Suprapubic skin (tissue), 4 donors: ENCODE results near the gene MLLT10.

Source experiments
- EP300 ChIP-seq: sonication (generic); formaldehyde crosslinking; IDR thresholded peaks from one replicate; pipeline ENCODE4 v1.6.1; 2017; ENCODE audit warnings: antibody characterized with exemption
- POLR2A ChIP-seq, 2 donors: fragments of 450-650 bp; IDR thresholded peaks; one replicate each; pipeline ENCODE4 v1.6.1; 2017; ENCODE audit warnings: antibody characterized with exemption in 2 of 2, mild to moderate bottlenecking in 2 of 2, moderate library complexity in 2 of 2
- POLR2AphosphoS5 ChIP-seq, 3 donors: sonication (generic); formaldehyde crosslinking; IDR thresholded peaks; one replicate each; pipeline ENCODE4 v1.6.1; 2017; ENCODE audit warnings: antibody characterized with exemption in 3 of 3
- TF ChIP-seq, protein P1 (sequence below), 2 donors: fragments of 200-600 bp in 1 of 2; fragments of 450-650 bp in 1 of 2; sonication (generic) in 1 of 2; IDR thresholded peaks; one replicate each; pipeline ENCODE4 v1.5.1; 2016 to 2019; ENCODE audit warnings: antibody characterized with exemption in 2 of 2, mild to moderate bottlenecking in 1 of 2, moderate library complexity in 1 of 2

DNA sequence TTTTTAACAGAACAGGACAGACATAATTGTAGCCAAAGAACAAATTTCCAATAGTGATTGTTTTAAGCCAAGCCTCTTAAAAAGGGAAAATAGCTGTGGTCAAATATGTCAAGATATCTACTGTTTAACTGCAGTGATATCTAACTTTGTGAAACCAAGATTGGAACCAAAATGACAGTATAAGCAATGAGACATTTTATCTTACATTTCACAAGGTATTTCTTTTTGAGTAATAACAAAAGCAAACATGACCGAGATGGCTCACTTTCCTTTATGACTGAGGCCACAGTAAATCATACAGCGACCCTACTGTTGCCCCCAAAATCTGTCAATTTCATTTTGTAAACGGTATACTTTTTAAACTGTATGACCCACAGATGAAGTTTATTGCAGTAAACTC lies 215.8 kb downstream of the MLLT10 start:
- TF ChIP-seq, protein P1, sequence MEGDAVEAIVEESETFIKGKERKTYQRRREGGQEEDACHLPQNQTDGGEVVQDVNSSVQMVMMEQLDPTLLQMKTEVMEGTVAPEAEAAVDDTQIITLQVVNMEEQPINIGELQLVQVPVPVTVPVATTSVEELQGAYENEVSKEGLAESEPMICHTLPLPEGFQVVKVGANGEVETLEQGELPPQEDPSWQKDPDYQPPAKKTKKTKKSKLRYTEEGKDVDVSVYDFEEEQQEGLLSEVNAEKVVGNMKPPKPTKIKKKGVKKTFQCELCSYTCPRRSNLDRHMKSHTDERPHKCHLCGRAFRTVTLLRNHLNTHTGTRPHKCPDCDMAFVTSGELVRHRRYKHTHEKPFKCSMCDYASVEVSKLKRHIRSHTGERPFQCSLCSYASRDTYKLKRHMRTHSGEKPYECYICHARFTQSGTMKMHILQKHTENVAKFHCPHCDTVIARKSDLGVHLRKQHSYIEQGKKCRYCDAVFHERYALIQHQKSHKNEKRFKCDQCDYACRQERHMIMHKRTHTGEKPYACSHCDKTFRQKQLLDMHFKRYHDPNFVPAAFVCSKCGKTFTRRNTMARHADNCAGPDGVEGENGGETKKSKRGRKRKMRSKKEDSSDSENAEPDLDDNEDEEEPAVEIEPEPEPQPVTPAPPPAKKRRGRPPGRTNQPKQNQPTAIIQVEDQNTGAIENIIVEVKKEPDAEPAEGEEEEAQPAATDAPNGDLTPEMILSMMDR (IDR thresholded peaks at IDR 0.05), result no peak
- TF ChIP-seq POLR2A (IDR thresholded peaks at IDR 0.05) (no peak), POLR2AphosphoS5 (IDR thresholded peaks at IDR 0.05) (no peak), EP300 (no peak)
